ENCODE results near the gene TATDN2.

TATDN2 gene

GRCh38 chr3:10299679-10300078 is 51.4 kb downstream of the TATDN2 start:
- no peak for DNase-seq (ENCODE audit: low read depth)
- no peak overlapping the region for H3K4me3 ChIP-seq (ENCODE audit: low read depth, low read length)
- no peak for TF ChIP-seq CTCF (IDR thresholded peaks at IDR 0.05; ENCODE audit: control insufficient read depth, extremely low read depth, insufficient read depth)

GRCh38 chr3:10300087-10300486 is 51.8 kb downstream of the TATDN2 start:
- no peak for TF ChIP-seq CTCF (IDR thresholded peaks at IDR 0.05; ENCODE audit: control insufficient read depth, extremely low read depth, insufficient read depth)
- DNase-seq (ENCODE audit: low read depth): no peak
- H3K4me3 ChIP-seq (ENCODE audit: low read depth, low read length): no peak overlapping the region

- H3K4me3 ChIP-seq (ENCODE audit: low read depth, low read length): no peak overlapping the region
- DNase-seq (ENCODE audit: low read depth): no peak
- no peak for TF ChIP-seq CTCF (IDR thresholded peaks at IDR 0.05; ENCODE audit: control insufficient read depth, extremely low read depth, insufficient read depth)
Measured at GRCh38 chr3:10303105-10303504, 54.8 kb downstream of the TATDN2 start.

- TF ChIP-seq CTCF (IDR thresholded peaks at IDR 0.05; ENCODE audit: control insufficient read depth, extremely low read depth, insufficient read depth): no peak
- no peak for DNase-seq (ENCODE audit: low read depth)
Measured at GRCh38 chr3:10303785-10304184, 55.5 kb downstream of the TATDN2 start.

GRCh38 chr3:10304905-10305304 is 56.6 kb downstream of the TATDN2 start:
- TF ChIP-seq CTCF (IDR thresholded peaks at IDR 0.05; ENCODE audit: control insufficient read depth, extremely low read depth, insufficient read depth): no peak
- H3K4me3 ChIP-seq (ENCODE audit: low read depth, low read length): no peak overlapping the region
- DNase-seq (ENCODE audit: low read depth): no peak

More at GRCh38 chr3:10303785-10304184, 55.5 kb downstream of the TATDN2 start:
- no peak overlapping the region for H3K4me3 ChIP-seq (ENCODE audit: low read depth, low read length)

GRCh38 chr3:10305331-10305902 is 57.2 kb downstream of the TATDN2 start:
- no peak for TF ChIP-seq CTCF (IDR thresholded peaks at IDR 0.05; ENCODE audit: control insufficient read depth, extremely low read depth, insufficient read depth)

GRCh38 chr3:10306156-10306555 is 57.9 kb downstream of the TATDN2 start:
- no peak for DNase-seq (ENCODE audit: low read depth)
- no peak overlapping the region for H3K4me3 ChIP-seq (ENCODE audit: low read depth, low read length)
- TF ChIP-seq CTCF (IDR thresholded peaks at IDR 0.05; ENCODE audit: control insufficient read depth, extremely low read depth, insufficient read depth): no peak

More at GRCh38 chr3:10305331-10305902, 57.2 kb downstream of the TATDN2 start:
- DNase-seq (ENCODE audit: low read depth): no peak
- no peak overlapping the region for H3K4me3 ChIP-seq (ENCODE audit: low read depth, low read length)
